Gastroesophageal sphincter (tissue), 3 donors: ENCODE results near the gene RAD51B.

ENCODE experiments used
- CTCF ChIP-seq, 4 experiments: fragments of 200-600 bp in 2 of 4; fragments of 450-650 bp in 2 of 4; sonication (generic) in 1 of 4; IDR thresholded peaks; one replicate each; pipeline ENCODE4 v1.5.1; 2017 to 2019; ENCODE audit warnings: antibody characterized with exemption in 4 of 4, mild to moderate bottlenecking in 2 of 4, moderate library complexity in 2 of 4
- EP300 ChIP-seq: sonication (generic); formaldehyde crosslinking; IDR thresholded peaks from one replicate; pipeline ENCODE4 v1.6.1; 2017; ENCODE audit warnings: antibody characterized with exemption, mild to moderate bottlenecking
- POLR2A ChIP-seq, 2 donors: fragments of 450-650 bp; IDR thresholded peaks; one replicate each; pipeline ENCODE4 v1.6.1; 2017; ENCODE audit warnings: antibody characterized with exemption in 2 of 2, mild to moderate bottlenecking in 2 of 2, moderate library complexity in 1 of 2
- POLR2AphosphoS5 ChIP-seq: sonication (generic); formaldehyde crosslinking; IDR thresholded peaks from one replicate; pipeline ENCODE4 v1.6.1; 2017; ENCODE audit warnings: antibody characterized with exemption

DNA sequence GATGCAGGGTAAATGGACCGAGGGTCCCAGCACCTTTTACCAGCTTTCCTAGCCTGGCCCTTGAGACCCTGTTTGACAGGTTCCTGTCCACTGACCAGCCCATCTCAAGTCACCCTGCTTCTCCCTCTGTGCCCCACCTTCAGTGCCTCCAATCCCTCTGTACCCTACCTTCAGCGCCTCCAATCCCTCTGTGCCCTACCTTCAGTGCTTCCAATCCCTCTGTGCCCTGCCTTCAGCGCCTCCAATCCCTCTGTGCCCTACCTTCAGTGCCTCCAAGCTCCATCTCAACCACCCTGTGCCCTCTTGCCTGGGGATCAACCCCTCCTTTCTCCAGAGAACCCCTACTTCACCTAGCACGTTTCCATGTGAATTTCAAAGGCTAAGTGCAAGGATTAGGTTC is 919.0 kb downstream of the RAD51B start:
- TF ChIP-seq CTCF (IDR thresholded peaks at IDR 0.05), result no peak
- no peak for TF ChIP-seq EP300
- no peak for TF ChIP-seq POLR2AphosphoS5
- TF ChIP-seq POLR2A (IDR thresholded peaks at IDR 0.05), result no peak
